WTC11 (cell line): ENCODE measurements around the gene PXT1.

ENCODE experiments used
- ATF2 ChIP-seq: sonication (generic); formaldehyde crosslinking; IDR thresholded peaks from 2 replicates; pipeline ENCODE4 v1.8.1; 2022; ENCODE audit warnings: low read depth, missing genetic modification reagents, borderline replicate concordance
- ATF6 ChIP-seq: sonication (generic); formaldehyde crosslinking; IDR thresholded peaks from 2 replicates; pipeline ENCODE4 v1.8.1; 2023; ENCODE audit warnings: mild to moderate bottlenecking, missing genetic modification reagents
- CBFB ChIP-seq: sonication (generic); formaldehyde crosslinking; IDR thresholded peaks from 2 replicates; pipeline ENCODE4 v1.8.1; 2022; ENCODE audit warnings: mild to moderate bottlenecking, low read depth, missing genetic modification reagents
- CTCF ChIP-seq: fragments of 200-600 bp; IDR thresholded peaks from 2 replicates; pipeline ENCODE4 v1.8.0; 2022; ENCODE audit warnings: antibody characterized with exemption
- E2F5 ChIP-seq: sonication (generic); formaldehyde crosslinking; IDR thresholded peaks from 2 replicates; pipeline ENCODE4 v1.8.1; 2022; ENCODE audit warnings: mild to moderate bottlenecking, moderate library complexity, missing genetic modification reagents
- NR2C2 ChIP-seq: sonication (generic); formaldehyde crosslinking; IDR thresholded peaks from 2 replicates; pipeline ENCODE4 v1.8.0; 2022; ENCODE audit warnings: mild to moderate bottlenecking, missing genetic modification reagents
- PRDM15 ChIP-seq: sonication (generic); formaldehyde crosslinking; IDR thresholded peaks from 2 replicates; pipeline ENCODE4 v1.8.0; 2022; ENCODE audit warnings: missing genetic modification reagents
- PREB ChIP-seq: sonication (generic); formaldehyde crosslinking; IDR thresholded peaks from 2 replicates; pipeline ENCODE4 v1.8.1; 2022; ENCODE audit warnings: mild to moderate bottlenecking, missing genetic modification reagents, moderate library complexity, borderline replicate concordance
- SP1 ChIP-seq: sonication (generic); formaldehyde crosslinking; conservative IDR thresholded peaks from 2 replicates; pipeline ENCODE4 v1.8.1; 2022; ENCODE audit warnings: missing genetic modification reagents
- TP53 ChIP-seq: sonication (generic); formaldehyde crosslinking; IDR thresholded peaks from 2 replicates; pipeline ENCODE4 v1.8.1; 2023; ENCODE audit warnings: mild to moderate bottlenecking, missing genetic modification reagents
- ZNF512 ChIP-seq: sonication (generic); formaldehyde crosslinking; IDR thresholded peaks from 2 replicates; pipeline ENCODE4 v1.8.1; 2022; ENCODE audit warnings: missing genetic modification reagents, borderline replicate concordance

- TF ChIP-seq TP53 (CRISPR knock-in tag) (no peak), CTCF (no peak), ATF2 (CRISPR knock-in tag) (no peak), E2F5 (CRISPR knock-in tag) (no peak), CBFB (CRISPR knock-in tag) (no peak), NR2C2 (CRISPR knock-in tag) (no peak), ZNF512 (CRISPR knock-in tag) (no peak), ATF6 (CRISPR knock-in tag) (no peak), PRDM15 (CRISPR knock-in tag) (no peak), PREB (no peak), SP1 (CRISPR knock-in tag) (no peak)
Measured at GRCh38 chr6:36459501-36459900, 16.8 kb upstream of the PXT1 start.
